ENCODE results near the gene TNKS2.
A peak's percentile ranks its signal among the peaks of the same experiment; 100 is the strongest.
"Not testable (repeated sequence)": the region's sequence is repeated elsewhere in the genome, so short reads cannot be mapped to it uniquely, and the experiment has no call there.

Gene TNKS2

GRCh38 chr10:91885362-91886079, 87.3 kb downstream of the TNKS2 start:
- Histone ChIP-seq H3K4me3 (replicated peaks; ENCODE audit: low read depth, low read length) (no peak overlapping the region), H3K27me3 (replicated peaks; ENCODE audit: control insufficient read depth, insufficient read depth, low read length) (no peaks in the 10 kb centered on the region; the same call in none of the 2 replicates), H3K36me3 (ENCODE audit: control insufficient read depth, insufficient read depth, low read length) (no peaks in the 10 kb centered on the region)
- TF ChIP-seq CTCF (IDR thresholded peaks at IDR 0.05; ENCODE audit: insufficient read depth, low read length, poor library complexity, severe bottlenecking), result no peak
- no peak for DNase-seq (ENCODE audit: extremely low read depth, insufficient read length)

- TF ChIP-seq CTCF (IDR thresholded peaks at IDR 0.05; ENCODE audit: insufficient read depth, low read length, poor library complexity, severe bottlenecking), result no peak
- no peak overlapping the region for H3K4me3 ChIP-seq (replicated peaks; ENCODE audit: low read depth, low read length)
- no peaks in the 10 kb centered on the region for H3K36me3 ChIP-seq (ENCODE audit: control insufficient read depth, insufficient read depth, low read length)
- H3K27me3 ChIP-seq (replicated peaks; ENCODE audit: control insufficient read depth, insufficient read depth, low read length), result no peaks in the 10 kb centered on the region; the same call in 1 of the 2 replicates
- no peak for DNase-seq (ENCODE audit: extremely low read depth, insufficient read length)
Measured at GRCh38 chr10:91886954-91887271, 88.7 kb downstream of the TNKS2 start.

- no peaks in the 10 kb centered on the region; the same call in 1 of the 2 replicates for H3K27me3 ChIP-seq (replicated peaks; ENCODE audit: control insufficient read depth, insufficient read depth, low read length)
- TF ChIP-seq CTCF (IDR thresholded peaks at IDR 0.05; ENCODE audit: insufficient read depth, low read length, poor library complexity, severe bottlenecking), result no peak
- H3K36me3 ChIP-seq (ENCODE audit: control insufficient read depth, insufficient read depth, low read length), result no peaks in the 10 kb centered on the region
- peak overlapping the region; percentile 47 for H3K4me3 ChIP-seq (replicated peaks; ENCODE audit: low read depth, low read length)
- DNase-seq (ENCODE audit: extremely low read depth, insufficient read length), result peak; percentile 22
Measured at GRCh38 chr10:91887272-91888076, 89.2 kb downstream of the TNKS2 start.

GRCh38 chr10:91891125-91892001, 93.1 kb downstream of the TNKS2 start:
- Histone ChIP-seq H3K4me3 (replicated peaks; ENCODE audit: low read depth, low read length) (no peak overlapping the region), H3K36me3 (ENCODE audit: control insufficient read depth, insufficient read depth, low read length) (no peaks in the 10 kb centered on the region), H3K27me3 (replicated peaks; ENCODE audit: control insufficient read depth, insufficient read depth, low read length) (no peaks in the 10 kb centered on the region; the same call in 1 of the 2 replicates)
- no peak for TF ChIP-seq CTCF (IDR thresholded peaks at IDR 0.05; ENCODE audit: insufficient read depth, low read length, poor library complexity, severe bottlenecking)
- DNase-seq (ENCODE audit: extremely low read depth, insufficient read length), result no peak

GRCh38 chr10:91893051-91893450, 94.8 kb downstream of the TNKS2 start:
- TF ChIP-seq CTCF (IDR thresholded peaks at IDR 0.05; ENCODE audit: insufficient read depth, low read length, poor library complexity, severe bottlenecking), result no peak
- no peaks in the 10 kb centered on the region for H3K36me3 ChIP-seq (ENCODE audit: control insufficient read depth, insufficient read depth, low read length)
- DNase-seq (ENCODE audit: extremely low read depth, insufficient read length), result no peak
- no peak overlapping the region for H3K4me3 ChIP-seq (replicated peaks; ENCODE audit: low read depth, low read length)
- H3K27me3 ChIP-seq (replicated peaks; ENCODE audit: control insufficient read depth, insufficient read depth, low read length), result no peaks in the 10 kb centered on the region; the same call in 1 of the 2 replicates

GRCh38 chr10:91894261-91894685, 96.0 kb downstream of the TNKS2 start:
- DNase-seq (ENCODE audit: extremely low read depth, insufficient read length); H3K36me3 ChIP-seq (ENCODE audit: control insufficient read depth, insufficient read depth, low read length); H3K27me3 ChIP-seq (replicated peaks; ENCODE audit: control insufficient read depth, insufficient read depth, low read length); H3K4me3 ChIP-seq (replicated peaks; ENCODE audit: low read depth, low read length): not testable (repeated sequence)

Data from GM06990 (cell line).